Measurements from ENCODE around the gene BPIFA2. TPM values are rescaled to one million over a fixed set of nuclear protein-coding genes. Genes with fewer than 3 reads are reported as not detected.
"Not testable (repeated sequence)": the region's sequence is repeated elsewhere in the genome, so short reads cannot be mapped to it uniquely, and the experiment has no call there.

Gene BPIFA2
- polyA plus RNA-seq, 12 donors: not detected

- no peak for DNase-seq
Observed at GRCh38 chr20:33160681-33161080, 7.3 kb upstream of the BPIFA2 start.

GRCh38 chr20:33162313-33162712, 5.6 kb upstream of the BPIFA2 start:
- DNase-seq: no peak

GRCh38 chr20:33162753-33163152, 5.2 kb upstream of the BPIFA2 start:
- DNase-seq: no peak

GRCh38 chr20:33163856-33164762, 3.9 kb upstream of the BPIFA2 start:
- no peak for DNase-seq

- no peak for DNase-seq
Observed at GRCh38 chr20:33164763-33165095, 3.2 kb upstream of the BPIFA2 start.

GRCh38 chr20:33165416-33166055, 2.4 kb upstream of the BPIFA2 start:
- no peak for DNase-seq

DNA sequence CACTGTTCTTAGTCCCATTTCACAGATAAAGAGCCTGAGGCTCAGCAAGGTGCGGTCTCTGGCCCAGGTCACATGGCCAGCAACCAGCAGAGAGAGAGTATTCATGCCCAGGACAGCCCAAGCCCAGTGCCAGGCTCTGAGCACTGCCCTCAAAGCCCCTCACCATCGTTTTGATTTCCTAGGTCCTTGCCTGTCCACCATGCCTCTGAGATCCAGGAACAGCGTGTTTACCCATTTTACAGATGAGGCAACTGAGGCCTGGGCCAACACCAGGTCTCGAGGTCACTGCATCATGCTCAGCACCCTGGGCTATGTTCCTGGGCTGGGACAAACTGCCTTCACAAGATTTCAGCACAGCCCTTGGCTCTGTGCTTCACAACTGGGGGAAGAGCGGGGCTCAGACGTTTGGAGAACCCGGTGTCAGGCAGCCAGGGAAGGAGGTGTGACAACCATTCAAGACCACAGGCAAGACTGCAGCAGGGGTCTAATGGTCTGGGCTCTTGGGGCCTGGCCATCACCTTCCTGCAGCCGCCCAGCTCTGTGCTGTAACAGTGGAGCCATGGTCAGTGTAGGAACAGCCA, 1.3 kb upstream of the BPIFA2 start:
- no peak for DNase-seq

DNA sequence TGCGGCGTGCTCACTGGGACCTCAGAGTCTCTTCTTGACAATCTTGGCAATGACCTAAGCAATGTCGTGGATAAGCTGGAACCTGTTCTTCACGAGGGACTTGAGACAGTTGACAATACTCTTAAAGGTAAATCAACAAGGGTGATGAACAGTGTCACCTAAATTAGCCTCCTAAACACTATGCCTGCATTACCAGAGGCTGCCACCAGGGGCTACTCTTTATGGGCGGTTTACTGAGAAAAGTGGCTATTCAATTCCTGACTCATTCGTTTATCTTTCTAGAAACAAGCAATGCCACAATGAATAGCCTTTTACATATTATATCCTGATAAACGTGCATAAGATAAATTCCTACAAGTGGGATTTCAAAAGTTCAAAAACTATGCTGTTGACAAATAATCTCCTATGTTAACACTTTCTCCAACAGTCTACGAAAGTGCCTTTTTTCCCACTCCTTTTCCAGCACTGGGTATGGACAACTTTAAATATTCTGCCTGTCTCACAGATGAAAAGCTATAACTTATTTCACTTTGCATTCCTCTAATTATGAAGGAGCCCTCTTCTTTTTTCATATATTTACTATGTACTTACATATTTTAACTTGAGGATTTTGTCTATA, 1.3 kb downstream of the BPIFA2 start:
- no peak for DNase-seq

DNA sequence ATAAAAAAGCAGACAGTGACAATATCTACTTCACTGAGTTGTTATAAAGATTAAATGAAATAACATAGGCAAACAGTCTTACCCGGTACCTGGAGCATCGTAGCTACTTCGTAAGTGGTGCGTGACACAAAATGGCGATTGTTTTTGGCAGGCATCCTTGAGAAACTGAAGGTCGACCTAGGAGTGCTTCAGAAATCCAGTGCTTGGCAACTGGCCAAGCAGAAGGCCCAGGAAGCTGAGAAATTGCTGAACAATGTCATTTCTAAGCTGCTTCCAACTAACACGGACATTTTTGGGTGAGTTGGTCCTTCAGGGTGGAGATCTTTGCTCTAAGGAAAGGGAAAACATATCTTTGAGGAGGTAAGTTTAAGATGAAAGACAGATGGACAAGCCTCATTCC, 4.8 kb downstream of the BPIFA2 start:
- DNase-seq: no peak

DNA sequence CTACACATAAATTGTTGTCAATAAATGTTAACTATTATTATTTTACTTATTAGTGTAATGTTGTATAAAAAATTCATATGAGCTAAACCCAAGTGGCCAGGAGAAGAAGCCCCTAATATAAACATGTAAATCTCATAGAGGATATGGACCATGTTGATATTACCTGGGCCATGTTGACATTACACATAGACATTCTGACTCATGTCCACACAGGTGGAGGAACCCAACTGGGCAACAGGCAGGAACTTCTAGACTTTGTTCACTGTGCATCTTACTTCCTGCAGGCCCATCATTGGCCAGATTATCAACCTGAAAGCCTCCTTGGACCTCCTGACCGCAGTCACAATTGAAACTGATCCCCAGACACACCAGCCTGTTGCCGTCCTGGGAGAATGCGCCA, 7.2 kb downstream of the BPIFA2 start:
- no peak for DNase-seq

- no peak for DNase-seq
Observed at GRCh38 chr20:33176101-33176500, 8.1 kb downstream of the BPIFA2 start.

DNA sequence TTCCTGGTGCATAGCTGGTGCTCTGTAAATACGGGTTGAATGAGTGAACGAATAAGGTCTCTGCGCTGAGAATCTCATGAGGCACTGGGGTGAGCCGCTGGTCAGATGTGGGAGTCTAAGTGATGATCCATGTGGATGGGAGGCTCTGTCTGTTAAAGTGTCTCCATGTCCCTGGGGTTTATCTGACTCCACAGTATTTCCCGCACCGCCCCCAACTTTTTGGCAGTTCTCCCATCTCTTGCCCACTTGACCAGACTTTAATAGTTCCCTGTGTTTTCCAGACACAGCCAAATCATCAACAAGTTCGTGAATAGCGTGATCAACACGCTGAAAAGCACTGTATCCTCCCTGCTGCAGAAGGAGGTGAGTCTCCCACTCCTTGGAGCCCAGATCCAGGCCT, 9.9 kb downstream of the BPIFA2 start:
- no peak for DNase-seq

DNA sequence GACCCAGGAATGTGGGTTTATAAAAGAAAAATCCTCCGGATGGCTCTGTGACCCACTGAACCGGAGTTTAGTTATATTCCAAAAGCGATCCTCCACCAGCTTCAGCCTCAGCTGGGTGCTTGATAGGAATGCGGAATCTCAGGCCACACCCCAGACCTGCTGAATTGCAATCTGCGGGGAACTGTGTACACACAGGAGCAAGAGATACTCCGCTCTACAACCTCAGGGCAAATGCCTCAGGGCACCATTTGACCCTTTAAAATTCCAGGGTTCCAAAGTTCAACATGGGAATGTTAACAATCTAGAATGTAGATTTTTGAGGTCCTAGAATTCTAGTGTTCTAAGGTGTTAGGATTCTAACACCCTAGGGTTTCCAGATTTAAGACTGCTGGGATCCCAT, 10.8 kb downstream of the BPIFA2 start:
- DNase-seq: no peak

- DNase-seq: no peak
Observed at GRCh38 chr20:33180169-33180568, 12.2 kb downstream of the BPIFA2 start.

- DNase-seq: no peak
Observed at GRCh38 chr20:33181482-33182093, 13.6 kb downstream of the BPIFA2 start.

DNA sequence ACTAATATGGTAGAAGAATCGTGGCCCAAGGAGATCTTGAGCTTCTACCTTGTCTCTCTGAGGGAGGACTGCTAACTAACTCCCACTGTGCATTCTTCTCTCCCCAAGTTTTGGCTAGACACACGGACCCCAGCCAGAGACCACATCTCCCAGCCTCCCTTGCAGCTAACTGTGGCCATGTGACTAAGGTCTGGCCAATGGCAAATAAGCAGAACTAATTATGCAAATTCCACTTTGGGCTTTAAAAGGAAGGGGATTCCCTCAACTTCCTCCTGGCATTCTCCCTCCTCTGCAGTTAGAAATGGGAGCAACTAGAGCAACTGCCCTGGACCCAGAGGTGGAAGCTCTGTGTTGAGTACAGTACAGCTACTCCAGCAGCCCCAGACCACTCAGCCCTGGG, 15.4 kb downstream of the BPIFA2 start:
- DNase-seq: no peak

DNA sequence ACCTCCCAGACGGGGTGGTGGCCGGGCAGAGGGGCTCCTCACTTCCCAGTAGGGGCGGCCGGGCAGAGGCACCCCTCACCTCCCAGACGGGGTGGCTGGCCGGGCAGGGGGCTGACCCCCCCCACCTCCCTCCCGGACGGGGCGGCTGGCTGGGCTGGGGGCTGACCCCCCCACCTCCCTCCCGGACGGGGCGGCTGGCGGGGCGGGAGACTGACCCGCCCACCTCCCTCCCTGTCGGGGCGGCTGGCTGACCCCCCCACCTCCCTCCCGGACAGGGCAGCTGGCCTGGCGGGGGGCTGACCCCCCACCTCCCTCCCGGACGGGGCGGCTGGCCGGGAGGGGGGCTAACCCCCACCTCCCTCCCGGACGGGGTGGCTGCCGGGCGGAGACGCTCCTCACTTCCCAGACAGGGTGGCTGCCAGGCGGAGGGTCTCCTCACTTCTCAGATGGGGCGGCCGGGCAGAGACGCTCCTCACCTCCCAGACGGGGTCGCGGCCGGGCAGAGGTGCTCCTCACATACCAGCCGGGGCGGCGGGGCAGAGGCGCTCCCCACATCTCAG, 17.2 kb downstream of the BPIFA2 start:
- DNase-seq: not testable (repeated sequence)

DNA sequence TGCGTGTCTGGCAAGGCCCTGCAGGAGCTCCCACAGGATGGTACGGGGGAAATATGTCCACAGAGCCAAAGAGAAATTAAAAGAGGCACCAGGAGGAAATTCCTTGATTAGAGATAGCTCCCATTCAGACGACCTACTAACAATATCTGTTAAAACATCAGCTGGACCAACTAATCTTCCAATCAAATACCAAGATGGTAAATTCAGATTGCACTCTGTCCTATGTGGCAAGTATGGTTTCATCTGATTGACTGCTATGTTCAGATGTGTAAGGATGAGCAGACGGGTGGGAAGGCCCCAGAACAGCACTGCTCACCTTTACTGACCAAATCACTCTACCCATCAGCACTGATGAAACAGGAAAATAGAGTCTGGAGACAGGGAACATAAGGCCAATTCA, 19.5 kb downstream of the BPIFA2 start:
- DNase-seq: no peak

- DNase-seq: no peak
Observed at GRCh38 chr20:33188421-33188820, 20.5 kb downstream of the BPIFA2 start.

DNA sequence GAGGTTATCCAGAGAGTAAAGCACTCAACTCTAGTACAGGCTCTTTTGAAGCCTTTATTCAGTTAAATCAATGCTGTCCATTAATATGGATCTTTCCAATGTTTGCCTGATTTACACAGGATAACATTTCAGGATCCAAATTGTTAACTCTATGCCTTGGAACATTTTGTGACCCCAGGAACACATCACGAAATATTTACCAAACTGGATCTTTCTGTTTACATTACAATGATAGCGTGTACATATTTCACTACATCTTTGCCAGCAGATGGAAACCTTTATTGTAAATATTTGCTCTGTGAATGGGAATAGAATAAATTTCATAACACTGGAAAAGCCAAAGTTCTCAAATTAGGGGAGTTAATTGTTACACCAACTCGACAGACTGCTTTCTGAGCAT, 23.5 kb downstream of the BPIFA2 start:
- no peak for DNase-seq

DNA sequence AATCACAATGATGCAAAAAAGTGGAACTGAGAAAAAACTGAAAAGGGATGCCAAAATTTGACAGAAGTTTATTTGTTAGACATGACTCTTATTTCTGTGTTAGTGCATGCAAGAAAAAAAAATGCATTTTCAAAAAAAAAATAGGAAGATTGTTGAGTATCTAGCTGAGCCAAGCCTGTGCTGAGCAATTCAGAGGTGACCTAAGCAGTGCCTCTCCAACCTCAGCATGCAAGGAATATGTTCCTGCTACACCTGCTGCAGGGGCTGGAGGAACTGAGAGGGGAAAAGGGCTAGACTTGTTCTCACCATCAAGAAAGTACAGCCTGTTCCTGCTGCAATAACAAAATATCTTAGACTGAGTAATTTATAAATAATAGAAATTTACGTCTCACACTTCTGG, 24.0 kb downstream of the BPIFA2 start:
- DNase-seq: no peak

- no peak for DNase-seq
Observed at GRCh38 chr20:33192912-33193501, 25.0 kb downstream of the BPIFA2 start.

All from muscle of arm (tissue), 12 donors.